Endothelial cell of umbilical vein (primary cell): ENCODE data around the gene NRXN3.

ENCODE experiments used
- CTCF ChIP-seq, 2 donors: IDR thresholded peaks; 1 replicate in 1 of 2; 2 replicates in 1 of 2; pipeline ENCODE4 v1.5.1; 2011; ENCODE audit warnings: low read length in 2 of 2, mild to moderate bottlenecking in 2 of 2, moderate library complexity in 2 of 2, control low read depth in 1 of 2, inconsistent platforms in 1 of 2, low read depth in 1 of 2; ENCODE audit not compliant: insufficient read depth in 1 of 2; ENCODE audit errors: extremely low read depth in 1 of 2
- EZH2 ChIP-seq: IDR thresholded peaks from 2 replicates; pipeline ENCODE4 v1.6.1; 2012; ENCODE audit warnings: borderline replicate concordance, low read depth, mild to moderate bottlenecking, moderate library complexity, low read length, inconsistent platforms; ENCODE audit not compliant: severe bottlenecking
- GATA2 ChIP-seq: IDR thresholded peaks from 2 replicates; pipeline ENCODE4 v1.7.0; 2011; ENCODE audit warnings: low read depth, mild to moderate bottlenecking, moderate library complexity, mixed read lengths, low read length; ENCODE audit not compliant: insufficient read length, insufficient read depth
- JUN ChIP-seq: IDR thresholded peaks from 2 replicates; pipeline ENCODE4 v1.6.1; 2011; ENCODE audit warnings: borderline replicate concordance, low read depth; ENCODE audit not compliant: insufficient read length, insufficient read depth
- MAX ChIP-seq: IDR thresholded peaks from 2 replicates; pipeline ENCODE4 v1.6.1; 2011; ENCODE audit not compliant: insufficient read depth, insufficient read length
- POLR2A ChIP-seq: IDR thresholded peaks from 2 replicates; pipeline ENCODE4 v1.6.1; 2012; ENCODE audit warnings: low read depth, mild to moderate bottlenecking, control low read depth, low read length
- POLR2AphosphoS5 ChIP-seq: IDR thresholded peaks from 2 replicates; pipeline ENCODE4 v1.6.1; 2012; ENCODE audit warnings: low read depth, mild to moderate bottlenecking, control low read depth, low read length, moderate library complexity; ENCODE audit not compliant: insufficient read depth

- TF ChIP-seq CTCF (IDR thresholded peaks at IDR 0.05; ENCODE audit: extremely low read depth in 1 of 2, insufficient read depth in 1 of 2, low read depth in 1 of 2, low read length in 2 of 2) (no peak), POLR2AphosphoS5 (no peak), POLR2A (no peak), GATA2 (no peak), EZH2 (no peak), JUN (no peak), MAX (no peak)
Measured at GRCh38 chr14:79729731-79730130, 1559.6 kb downstream of the NRXN3 start.
